Caco-2 (cell line): ENCODE data around the gene HPN. TPM values are rescaled to one million over a fixed set of nuclear protein-coding genes. Genes with fewer than 3 reads are reported as not detected.

Experiments
- BruUV-seq: library from RNA; stranded (reverse); fragments of 400-500 nt; replicated peaks from 2 replicates; lab custom pipeline; 2021; lab: Mats Ljungman, UMichigan
- CTCF ChIA-PET: fragments of 300-600 bp; sonication (Branson Sonifier 250); formaldehyde crosslinking; loops from one replicate; lab custom pipeline; 2022; ENCODE audit warnings: antibody characterized with exemption; lab: Charles Lee
- POLR2A ChIA-PET: fragments of 300-600 bp; sonication (Branson Sonifier 250); formaldehyde crosslinking; loops from one replicate; lab custom pipeline; 2022; ENCODE audit warnings: antibody characterized with exemption; lab: Charles Lee
- DNase-seq, 2 experiments: peaks; one replicate each; pipeline versions ENCODE4 v3.0.0 to v3.0.0-alpha.2; 2020 to 2022
- H3K27me3 ChIP-seq: replicated peaks from 2 replicates; pipeline ENCODE4 v1.6.0; 2011; ENCODE audit warnings: low read length; ENCODE audit not compliant: control insufficient read depth, insufficient read depth
- H3K36me3 ChIP-seq: 2 replicates; pipeline ENCODE4 v1.5.1; 2011; ENCODE audit warnings: low read length; ENCODE audit not compliant: control insufficient read depth, insufficient read depth
- H3K4me1 ChIP-seq: fragments of 250-450 bp; sonication (Bioruptor Pico); 2 replicates; pipeline ENCODE4 v1.5.1; 2020; ENCODE audit warnings: mild to moderate bottlenecking
- H3K4me3 ChIP-seq: 2 replicates; pipeline ENCODE4 v1.5.1; 2011; ENCODE audit warnings: low read depth, mild to moderate bottlenecking, control low read depth, low read length
- H3K9me3 ChIP-seq: fragments of 250-450 bp; sonication (Bioruptor Pico); 2 replicates; pipeline ENCODE4 v1.5.1; 2020; ENCODE audit warnings: mild to moderate bottlenecking, moderate library complexity
- H3K27ac Mint-ChIP-seq: one replicate; pipeline ENCODE4 v1.8.0; 2022; ENCODE audit warnings: mixed read lengths; ENCODE audit not compliant: unreplicated experiment
- H3K27me3 Mint-ChIP-seq: one replicate; pipeline ENCODE4 v1.8.0; 2022; ENCODE audit warnings: mixed read lengths; ENCODE audit not compliant: insufficient read depth, unreplicated experiment
- H3K36me3 Mint-ChIP-seq: one replicate; pipeline ENCODE4 v1.8.0; 2022; ENCODE audit warnings: mild to moderate bottlenecking, mixed read lengths; ENCODE audit not compliant: insufficient read depth, unreplicated experiment
- H3K4me1 Mint-ChIP-seq: one replicate; pipeline ENCODE4 v1.8.0; 2022; ENCODE audit warnings: low read depth, mixed read lengths; ENCODE audit not compliant: unreplicated experiment
- H3K4me3 Mint-ChIP-seq: one replicate; pipeline ENCODE4 v1.8.0; 2022; ENCODE audit warnings: mild to moderate bottlenecking, moderate library complexity, mixed read lengths; ENCODE audit not compliant: unreplicated experiment
- H3K9me3 Mint-ChIP-seq: one replicate; pipeline ENCODE4 v1.8.0; 2022; ENCODE audit warnings: mixed read lengths; ENCODE audit not compliant: unreplicated experiment
- intact Hi-C: fragments of 100-400 bp; cut with micrococcal nuclease; formaldehyde crosslinking; loops from one replicate; pipeline ENCODE4 v1.10.0; 2022; ENCODE audit not compliant: unreplicated experiment
- total RNA-seq: library from RNA; stranded (reverse); gene quantifications from 2 replicates; pipeline ENCODE4 v1.2.3, GENCODE V29; 2022
- TF ChIP-seq, protein P1 (sequence below), 2 experiments: fragments of 200-600 bp in 1 of 2; IDR thresholded peaks; 1 replicate in 1 of 2; 2 replicates in 1 of 2; pipeline versions ENCODE4 v1.5.1 to v1.8.0; 2011 to 2022; ENCODE audit warnings: antibody characterized with exemption in 1 of 2, control low read depth in 1 of 2, inconsistent platforms in 1 of 2, low read depth in 1 of 2, low read length in 1 of 2, mild to moderate bottlenecking in 1 of 2, moderate library complexity in 1 of 2; ENCODE audit not compliant: insufficient read depth in 1 of 2, severe bottlenecking in 1 of 2, unreplicated experiment in 1 of 2

HPN gene
- total RNA-seq, 1 experiment from 2014 or later, result 20.8 TPM

DNA sequence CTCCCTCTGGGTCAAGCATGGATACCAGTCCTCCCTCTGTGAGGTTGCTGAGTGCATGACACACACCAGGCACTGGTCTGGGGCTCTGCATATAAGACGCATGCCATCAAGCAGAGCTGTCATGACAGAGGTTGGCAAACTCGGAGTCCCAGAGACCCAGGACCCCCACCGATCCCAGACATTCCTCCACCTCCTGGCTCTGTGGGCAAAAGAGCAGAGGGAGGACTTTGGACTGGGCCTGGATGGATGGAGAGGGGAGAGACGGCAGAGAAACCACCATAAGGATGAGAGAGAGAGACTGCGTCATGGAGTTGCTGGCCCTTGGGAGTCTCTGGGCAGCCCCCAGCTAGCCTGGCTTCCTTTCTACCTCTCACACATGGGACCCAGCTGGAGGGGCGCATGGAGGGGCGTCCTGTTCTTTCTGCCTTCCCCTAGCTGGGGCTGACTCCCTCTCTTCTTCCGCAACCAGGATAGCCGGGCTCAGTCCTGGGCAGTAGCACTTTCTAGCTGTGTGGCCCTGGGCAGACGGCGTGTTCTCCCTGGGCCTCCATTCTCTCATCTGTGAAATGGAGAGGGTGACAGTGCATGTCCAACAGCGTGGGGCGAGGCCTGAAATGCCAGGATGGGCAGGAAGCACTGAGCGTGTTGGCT is 1.6 kb downstream of the HPN start:
- CTCF ChIA-PET, result interaction anchor here (0.6 to 1.0 kb wide), 2 partner anchors 12 to 18 kb away, joined by 3 to 8 read pairs; no protein-coding TSS in a partner anchor

DNA sequence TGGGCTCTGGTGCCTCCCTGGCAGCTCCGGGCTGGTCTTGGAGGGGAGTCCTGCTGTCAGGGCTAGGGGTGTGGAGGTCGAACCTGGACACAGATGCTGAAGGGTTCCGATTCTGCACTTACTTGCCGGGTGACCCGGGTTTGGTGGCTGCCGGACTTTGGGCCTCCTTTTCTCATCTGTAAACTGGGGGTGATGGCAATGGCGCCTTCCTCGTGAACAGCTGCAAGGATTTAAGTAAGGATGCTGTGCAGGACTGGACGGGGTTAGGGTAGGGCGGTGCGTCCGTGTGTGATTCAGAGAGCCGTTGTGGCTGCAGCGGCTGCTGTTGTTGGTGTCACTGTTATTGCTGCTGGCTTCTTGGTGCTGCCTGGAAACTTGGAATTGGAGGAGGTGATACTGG is 2.4 kb downstream of the HPN start:
- no peaks in the 10 kb centered on the region for H3K27me3 ChIP-seq
- BruUV-seq, result no TSS peak
- intact Hi-C loops, result loop anchor here (10.0 kb wide), 1 partner anchor 199 kb away; no protein-coding TSS in a partner anchor
- TF ChIP-seq, protein P1, sequence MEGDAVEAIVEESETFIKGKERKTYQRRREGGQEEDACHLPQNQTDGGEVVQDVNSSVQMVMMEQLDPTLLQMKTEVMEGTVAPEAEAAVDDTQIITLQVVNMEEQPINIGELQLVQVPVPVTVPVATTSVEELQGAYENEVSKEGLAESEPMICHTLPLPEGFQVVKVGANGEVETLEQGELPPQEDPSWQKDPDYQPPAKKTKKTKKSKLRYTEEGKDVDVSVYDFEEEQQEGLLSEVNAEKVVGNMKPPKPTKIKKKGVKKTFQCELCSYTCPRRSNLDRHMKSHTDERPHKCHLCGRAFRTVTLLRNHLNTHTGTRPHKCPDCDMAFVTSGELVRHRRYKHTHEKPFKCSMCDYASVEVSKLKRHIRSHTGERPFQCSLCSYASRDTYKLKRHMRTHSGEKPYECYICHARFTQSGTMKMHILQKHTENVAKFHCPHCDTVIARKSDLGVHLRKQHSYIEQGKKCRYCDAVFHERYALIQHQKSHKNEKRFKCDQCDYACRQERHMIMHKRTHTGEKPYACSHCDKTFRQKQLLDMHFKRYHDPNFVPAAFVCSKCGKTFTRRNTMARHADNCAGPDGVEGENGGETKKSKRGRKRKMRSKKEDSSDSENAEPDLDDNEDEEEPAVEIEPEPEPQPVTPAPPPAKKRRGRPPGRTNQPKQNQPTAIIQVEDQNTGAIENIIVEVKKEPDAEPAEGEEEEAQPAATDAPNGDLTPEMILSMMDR (IDR thresholded peaks at IDR 0.05; ENCODE audit: insufficient read depth in 1 of 2, low read depth in 1 of 2, low read length in 1 of 2, severe bottlenecking in 1 of 2, unreplicated experiment in 1 of 2), result no peak
- no peak overlapping the region for H3K4me3 ChIP-seq
- H3K9me3 Mint-ChIP-seq, result no peaks in the 10 kb centered on the region
- H3K4me1 Mint-ChIP-seq, result peaks cover 25% of the 10 kb centered on the region
- DNase-seq, result no peak
- no peak overlapping the region for H3K4me3 Mint-ChIP-seq
- peaks cover 25% of the 10 kb centered on the region for H3K36me3 Mint-ChIP-seq
- no peaks in the 10 kb centered on the region for H3K9me3 ChIP-seq
- H3K36me3 ChIP-seq, result peaks cover 2% of the 10 kb centered on the region; the same call in 1 of the 2 replicates
- H3K27ac Mint-ChIP-seq, result no peak overlapping the region
- ChIA-PET POLR2A (interaction anchor here (1.4 kb wide), 1 partner anchor 37 kb away, joined by 4 read pairs; no protein-coding TSS in a partner anchor), CTCF (interaction anchor here (0.6 to 1.3 kb wide), 4 partner anchors 12 to 117 kb away, joined by 3 to 7 read pairs (median 3); no protein-coding TSS in a partner anchor)
- H3K27me3 Mint-ChIP-seq, result no peaks in the 10 kb centered on the region
- peaks cover 36% of the 10 kb centered on the region for H3K4me1 ChIP-seq

More for the DNA sequence above, 1.6 kb downstream of the HPN start:
- Mint-ChIP-seq H3K27me3 (no peaks in the 10 kb centered on the region), H3K27ac (peak overlapping the region; percentile 90), H3K4me3 (peak overlapping the region; percentile 89), H3K9me3 (no peaks in the 10 kb centered on the region), H3K4me1 (peaks cover 25% of the 10 kb centered on the region), H3K36me3 (peaks cover 25% of the 10 kb centered on the region)
- no TSS peak for BruUV-seq
- H3K27me3 ChIP-seq, result no peaks in the 10 kb centered on the region
- DNase-seq, result no peak
- intact Hi-C loops, result loop anchor here (10.0 kb wide), 1 partner anchor 198 kb away; no protein-coding TSS in a partner anchor
- TF ChIP-seq, protein P1 (IDR thresholded peaks at IDR 0.05; ENCODE audit: insufficient read depth in 1 of 2, low read depth in 1 of 2, low read length in 1 of 2, severe bottlenecking in 1 of 2, unreplicated experiment in 1 of 2), result no peak
- H3K36me3 ChIP-seq, result peaks cover 2% of the 10 kb centered on the region; the same call in 1 of the 2 replicates
- peak overlapping the region; percentile 57 for H3K4me3 ChIP-seq
- H3K9me3 ChIP-seq, result no peaks in the 10 kb centered on the region
- peaks cover 36% of the 10 kb centered on the region for H3K4me1 ChIP-seq
- POLR2A ChIA-PET, result no interaction called here

DNA sequence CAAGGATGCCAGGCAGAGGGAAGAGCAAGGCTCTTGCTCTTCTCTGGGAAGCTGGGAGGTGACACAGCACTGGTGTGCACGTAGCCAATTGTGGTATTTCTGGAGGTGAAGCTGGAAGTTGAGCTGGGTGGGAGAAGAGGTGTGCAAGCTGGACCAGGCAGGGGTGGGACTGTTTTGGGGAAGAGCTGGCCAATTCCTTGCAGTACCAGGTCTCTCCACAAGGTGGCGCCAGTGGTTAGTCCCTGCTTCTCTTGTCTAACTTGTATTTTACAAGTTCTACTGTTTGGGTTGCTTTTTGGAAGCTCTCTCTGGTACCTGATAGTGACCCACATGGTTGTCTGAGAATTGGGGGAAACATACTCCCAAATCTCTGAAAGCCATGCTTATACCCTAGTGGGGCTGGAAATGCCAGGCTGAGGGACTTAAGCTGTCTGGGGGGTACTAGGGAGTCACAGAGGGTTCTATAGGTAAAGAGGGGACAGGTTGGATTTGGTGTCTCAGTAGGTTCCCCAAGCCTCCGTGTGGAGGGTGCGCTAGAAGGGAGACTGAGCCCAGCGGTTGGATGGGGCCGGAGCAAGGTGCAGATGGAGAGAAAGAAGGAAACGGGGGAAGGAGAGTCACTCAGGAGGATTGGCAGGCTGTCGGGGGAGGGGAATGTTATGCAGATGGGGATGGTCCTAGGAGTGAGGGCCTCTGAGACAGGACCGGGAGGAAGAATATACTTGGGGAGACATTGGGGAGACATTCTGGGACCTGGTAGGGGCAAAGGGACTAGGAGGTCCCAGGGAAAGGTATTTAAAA is 3.0 kb downstream of the HPN start:
- no peak overlapping the region for H3K4me3 ChIP-seq
- BruUV-seq, result no TSS peak
- peaks cover 25% of the 10 kb centered on the region for H3K36me3 Mint-ChIP-seq
- no peak overlapping the region for H3K4me3 Mint-ChIP-seq
- peak in 1 of 2 experiments; percentile 68 for DNase-seq
- no peaks in the 10 kb centered on the region for H3K9me3 ChIP-seq
- ChIA-PET CTCF (interaction anchor here (0.5 to 1.3 kb wide), 7 partner anchors 9 to 117 kb away, joined by 3 to 7 read pairs (median 3); no protein-coding TSS in a partner anchor), POLR2A (interaction anchor here (1.4 kb wide), 1 partner anchor 38 kb away, joined by 4 read pairs; no protein-coding TSS in a partner anchor)
- no peak overlapping the region for H3K27ac Mint-ChIP-seq
- intact Hi-C loops, result loop anchor here (10.0 kb wide), 1 partner anchor 200 kb away; no protein-coding TSS in a partner anchor
- peaks cover 25% of the 10 kb centered on the region for H3K4me1 Mint-ChIP-seq
- no peaks in the 10 kb centered on the region for H3K27me3 Mint-ChIP-seq
- peaks cover 36% of the 10 kb centered on the region for H3K4me1 ChIP-seq
- no peaks in the 10 kb centered on the region for H3K27me3 ChIP-seq
- peaks cover 2% of the 10 kb centered on the region; the same call in 1 of the 2 replicates for H3K36me3 ChIP-seq
- H3K9me3 Mint-ChIP-seq, result no peaks in the 10 kb centered on the region
- TF ChIP-seq, protein P1 (IDR thresholded peaks at IDR 0.05; ENCODE audit: insufficient read depth in 1 of 2, low read depth in 1 of 2, low read length in 1 of 2, severe bottlenecking in 1 of 2, unreplicated experiment in 1 of 2), result peak; percentile 88 to 99
